Smooth muscle cell (in vitro differentiated cells): ENCODE measurements around the gene CAMK2B. TPM values are rescaled to one million over a fixed set of nuclear protein-coding genes. Genes with fewer than 3 reads are reported as not detected.

ENCODE experiments used
- DNase-seq: peaks from one replicate; lab custom pipeline; 2025; ENCODE audit not compliant: unreplicated experiment; lab: John Stamatoyannopoulos, UW
- H2AFZ ChIP-seq: fragments of 200-600 bp; sonication (generic); 2 replicates; pipeline ENCODE4 v1.6.0; 2016; ENCODE audit warnings: antibody characterized with exemption, low read depth, mild to moderate bottlenecking
- H3F3A ChIP-seq: fragments of 200-600 bp; sonication (generic); 2 replicates; pipeline ENCODE4 v1.6.0; 2017; ENCODE audit warnings: antibody characterized with exemption, low read depth
- H3K27ac ChIP-seq: fragments of 200-600 bp; sonication (generic); 2 replicates; pipeline ENCODE4 v1.5.1; 2016; ENCODE audit warnings: low read depth, mild to moderate bottlenecking
- H3K27me3 ChIP-seq: fragments of 200-600 bp; sonication (generic); 2 replicates; pipeline ENCODE4 v1.6.1; 2016; ENCODE audit warnings: low read depth, mild to moderate bottlenecking
- H3K36me3 ChIP-seq: fragments of 200-600 bp; sonication (generic); 2 replicates; pipeline ENCODE4 v1.5.1; 2016; ENCODE audit warnings: low read depth
- H3K4me1 ChIP-seq: fragments of 200-600 bp; sonication (generic); 2 replicates; pipeline ENCODE4 v1.5.1; 2016; ENCODE audit warnings: low read depth
- H3K4me2 ChIP-seq: fragments of 200-600 bp; sonication (generic); 2 replicates; pipeline ENCODE4 v1.6.0; 2016; ENCODE audit warnings: mild to moderate bottlenecking
- H3K4me3 ChIP-seq: fragments of 200-600 bp; sonication (generic); 2 replicates; pipeline ENCODE4 v1.5.1; 2016; ENCODE audit warnings: mild to moderate bottlenecking
- H3K79me2 ChIP-seq: fragments of 200-600 bp; sonication (generic); 2 replicates; pipeline ENCODE4 v1.6.0; 2016; ENCODE audit warnings: low read depth, mild to moderate bottlenecking
- H3K9ac ChIP-seq: fragments of 200-600 bp; sonication (generic); 2 replicates; pipeline ENCODE4 v1.6.0; 2016; ENCODE audit warnings: low read depth
- H3K9me3 ChIP-seq: fragments of 200-600 bp; sonication (generic); replicated peaks from 2 replicates; pipeline ENCODE4 v1.5.1; 2016; ENCODE audit warnings: low read depth
- H4K20me1 ChIP-seq: fragments of 200-600 bp; sonication (generic); 2 replicates; pipeline ENCODE4 v1.6.0; 2016; ENCODE audit warnings: low read depth
- WGBS: methylation state at CpG from one replicate; pipeline ENCODE4 v1.1.7; 2016; ENCODE audit warnings: low lambda C conversion rate; 5-methylcytosine and 5-hydroxymethylcytosine counted together
- polyA plus RNA-seq: library from polyadenylated mRNA; unstranded; fragments of >200 nt; fragmentation: Nextera tagmentation; extraction: Ambion mirVana; gene quantifications from 2 replicates; pipeline ENCODE4 v1.2.1, GENCODE V29; 2016
- total RNA-seq: library from RNA; depleted of rRNA; stranded (reverse); fragments of >200 nt; gene quantifications from 2 replicates; pipeline ENCODE4 v1.2.3, GENCODE V29; 2014
- TF ChIP-seq, protein P1 (sequence below): fragments of 200-600 bp; sonication (generic); IDR thresholded peaks from 2 replicates; pipeline ENCODE4 v1.5.1; 2017; ENCODE audit warnings: borderline replicate concordance, mild to moderate bottlenecking, antibody characterized with exemption; ENCODE audit not compliant: insufficient read depth, poor library complexity, severe bottlenecking

The CAMK2B gene
- total and polyA plus RNA-seq, 2 experiments from 2014 or later: not detected

DNA sequence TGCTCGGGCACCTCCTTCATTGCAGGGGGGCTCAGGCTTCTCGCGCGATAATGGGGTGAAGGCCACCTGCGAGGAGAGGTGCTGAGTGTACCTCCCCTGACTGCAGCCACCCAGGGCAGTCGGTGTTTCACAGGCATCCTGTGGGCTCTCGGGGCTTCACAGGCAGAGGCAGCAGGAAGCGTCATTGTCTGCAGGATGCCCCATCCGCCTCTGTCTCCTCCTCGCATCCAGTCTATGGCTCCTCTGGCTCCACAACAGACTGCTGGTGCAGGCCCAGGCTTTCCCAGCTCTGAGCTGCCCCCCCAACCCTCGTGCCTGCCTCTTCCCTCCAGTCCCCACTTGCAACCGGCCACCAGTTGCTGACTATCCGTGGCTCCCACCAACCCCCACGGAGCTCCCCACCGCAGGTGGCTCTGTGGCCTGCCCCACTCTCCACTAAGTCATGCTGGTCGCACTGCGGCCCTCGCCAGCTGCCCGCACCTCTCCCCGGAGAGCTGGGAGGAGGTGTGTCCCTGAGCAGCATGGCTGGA is 36.5 kb downstream of the CAMK2B start:
- Histone ChIP-seq H3K36me3 (no peaks in the 10 kb centered on the region), H3K4me3 (no peak overlapping the region), H3F3A (no peaks in the 10 kb centered on the region), H3K79me2 (no peaks in the 10 kb centered on the region), H4K20me1 (no peaks in the 10 kb centered on the region), H3K4me2 (no peak overlapping the region), H3K9me3 (no peaks in the 10 kb centered on the region), H2AFZ (no peak overlapping the region), H3K27me3 (peaks cover 13% of the 10 kb centered on the region), H3K4me1 (no peaks in the 10 kb centered on the region), H3K9ac (no peak overlapping the region), H3K27ac (no peak overlapping the region)
- WGBS: 94% methylated on average over 20 of the region's 20 CpGs
- TF ChIP-seq, protein P1, sequence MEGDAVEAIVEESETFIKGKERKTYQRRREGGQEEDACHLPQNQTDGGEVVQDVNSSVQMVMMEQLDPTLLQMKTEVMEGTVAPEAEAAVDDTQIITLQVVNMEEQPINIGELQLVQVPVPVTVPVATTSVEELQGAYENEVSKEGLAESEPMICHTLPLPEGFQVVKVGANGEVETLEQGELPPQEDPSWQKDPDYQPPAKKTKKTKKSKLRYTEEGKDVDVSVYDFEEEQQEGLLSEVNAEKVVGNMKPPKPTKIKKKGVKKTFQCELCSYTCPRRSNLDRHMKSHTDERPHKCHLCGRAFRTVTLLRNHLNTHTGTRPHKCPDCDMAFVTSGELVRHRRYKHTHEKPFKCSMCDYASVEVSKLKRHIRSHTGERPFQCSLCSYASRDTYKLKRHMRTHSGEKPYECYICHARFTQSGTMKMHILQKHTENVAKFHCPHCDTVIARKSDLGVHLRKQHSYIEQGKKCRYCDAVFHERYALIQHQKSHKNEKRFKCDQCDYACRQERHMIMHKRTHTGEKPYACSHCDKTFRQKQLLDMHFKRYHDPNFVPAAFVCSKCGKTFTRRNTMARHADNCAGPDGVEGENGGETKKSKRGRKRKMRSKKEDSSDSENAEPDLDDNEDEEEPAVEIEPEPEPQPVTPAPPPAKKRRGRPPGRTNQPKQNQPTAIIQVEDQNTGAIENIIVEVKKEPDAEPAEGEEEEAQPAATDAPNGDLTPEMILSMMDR: no peak
- no peak for DNase-seq

DNA sequence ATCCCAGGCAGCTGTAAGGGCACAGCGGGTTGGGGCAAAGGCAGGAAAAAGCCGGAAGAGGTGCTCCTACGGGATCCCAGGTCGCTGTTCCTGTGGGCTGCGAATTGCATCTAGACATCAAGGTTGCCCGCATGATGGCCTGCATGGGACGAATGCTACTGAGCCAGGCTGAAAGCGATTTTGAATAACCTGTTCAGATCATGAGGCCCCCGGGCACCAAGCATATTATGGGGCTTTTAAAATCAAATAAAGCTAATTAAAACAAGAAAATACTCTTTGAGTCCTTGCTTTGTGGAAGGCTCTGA is 37.1 kb downstream of the CAMK2B start:
- TF ChIP-seq, protein P1: no peak
- no peak overlapping the region for H2AFZ ChIP-seq
- no peak overlapping the region for H3K4me2 ChIP-seq
- DNase-seq: no peak
- H3K27ac ChIP-seq: no peak overlapping the region
- H4K20me1 ChIP-seq: no peaks in the 10 kb centered on the region
- H3K4me3 ChIP-seq: no peak overlapping the region
- no peaks in the 10 kb centered on the region for H3F3A ChIP-seq
- H3K4me1 ChIP-seq: no peaks in the 10 kb centered on the region
- WGBS: 94% methylated on average over 9 of the region's 9 CpGs
- no peaks in the 10 kb centered on the region for H3K36me3 ChIP-seq
- H3K79me2 ChIP-seq: no peaks in the 10 kb centered on the region
- H3K9me3 ChIP-seq: no peaks in the 10 kb centered on the region
- no peak overlapping the region for H3K9ac ChIP-seq
- H3K27me3 ChIP-seq: peaks cover 8% of the 10 kb centered on the region

DNA sequence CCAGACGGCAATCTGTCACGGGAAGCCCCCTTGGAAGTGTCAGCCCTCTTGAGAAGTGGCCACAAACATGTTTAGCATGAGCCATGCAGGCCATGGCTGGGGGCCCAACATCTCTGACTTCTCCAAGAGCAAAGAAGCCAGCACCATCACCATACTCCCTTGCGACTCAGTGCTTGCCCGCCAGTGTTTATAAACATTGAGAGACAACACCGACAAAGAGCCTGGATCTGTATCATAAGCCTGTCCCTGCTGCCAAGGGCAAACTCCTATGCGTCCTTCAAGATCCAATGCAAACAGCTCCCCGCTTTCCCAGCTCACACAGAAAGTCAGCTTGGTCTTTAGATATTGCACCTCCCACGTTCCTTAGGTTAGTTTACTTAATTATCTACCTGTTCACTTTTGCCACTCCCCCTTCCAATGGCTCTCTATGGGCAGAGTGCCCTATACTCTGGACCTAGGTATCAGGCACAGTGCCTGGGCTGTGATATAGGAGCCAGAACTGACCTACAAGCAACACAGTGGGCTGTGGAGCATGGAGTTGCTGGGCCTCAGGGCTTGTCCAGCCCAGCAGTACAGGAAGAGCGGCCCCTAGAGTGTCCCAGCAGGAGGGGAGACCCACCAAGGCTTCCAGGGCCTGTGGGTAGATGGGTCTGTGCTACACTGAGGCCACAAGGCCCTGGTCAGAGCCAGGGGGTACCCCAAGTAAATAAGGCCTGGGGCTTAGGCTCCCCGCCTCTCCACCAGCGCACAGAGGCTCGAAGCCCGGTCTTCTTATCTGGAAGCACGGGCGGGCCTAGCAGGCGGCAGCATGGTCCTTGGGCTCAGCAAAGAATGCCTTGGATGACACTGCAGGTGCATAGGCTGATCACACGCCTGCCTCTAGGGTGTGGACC is 37.7 kb downstream of the CAMK2B start:
- H3K27me3 ChIP-seq: peaks cover 2% of the 10 kb centered on the region
- H3F3A ChIP-seq: no peaks in the 10 kb centered on the region
- H3K9ac ChIP-seq: no peak overlapping the region
- no peaks in the 10 kb centered on the region for H3K79me2 ChIP-seq
- no peak overlapping the region for H2AFZ ChIP-seq
- no peaks in the 10 kb centered on the region for H3K4me1 ChIP-seq
- no peaks in the 10 kb centered on the region for H4K20me1 ChIP-seq
- TF ChIP-seq, protein P1: no peak
- no peak for DNase-seq
- WGBS: 86% methylated on average over 17 of the region's 17 CpGs
- no peak overlapping the region for H3K27ac ChIP-seq
- no peaks in the 10 kb centered on the region for H3K36me3 ChIP-seq
- no peaks in the 10 kb centered on the region for H3K9me3 ChIP-seq
- H3K4me3 ChIP-seq: no peak overlapping the region
- H3K4me2 ChIP-seq: no peak overlapping the region
